GM18870 (cell line): Measurements from ENCODE around the gene FOLR2.

Experiments
- ATAC-seq: cut with Tn5 transposase; IDR thresholded peaks from one replicate; pipeline ENCODE4 v1.9.1; 2021; ENCODE audit warnings: moderate library complexity; ENCODE audit not compliant: unreplicated experiment

FOLR2 gene

GRCh38 chr11:72239849-72240460, 23.4 kb downstream of the FOLR2 start:
- no peak for ATAC-seq

DNA sequence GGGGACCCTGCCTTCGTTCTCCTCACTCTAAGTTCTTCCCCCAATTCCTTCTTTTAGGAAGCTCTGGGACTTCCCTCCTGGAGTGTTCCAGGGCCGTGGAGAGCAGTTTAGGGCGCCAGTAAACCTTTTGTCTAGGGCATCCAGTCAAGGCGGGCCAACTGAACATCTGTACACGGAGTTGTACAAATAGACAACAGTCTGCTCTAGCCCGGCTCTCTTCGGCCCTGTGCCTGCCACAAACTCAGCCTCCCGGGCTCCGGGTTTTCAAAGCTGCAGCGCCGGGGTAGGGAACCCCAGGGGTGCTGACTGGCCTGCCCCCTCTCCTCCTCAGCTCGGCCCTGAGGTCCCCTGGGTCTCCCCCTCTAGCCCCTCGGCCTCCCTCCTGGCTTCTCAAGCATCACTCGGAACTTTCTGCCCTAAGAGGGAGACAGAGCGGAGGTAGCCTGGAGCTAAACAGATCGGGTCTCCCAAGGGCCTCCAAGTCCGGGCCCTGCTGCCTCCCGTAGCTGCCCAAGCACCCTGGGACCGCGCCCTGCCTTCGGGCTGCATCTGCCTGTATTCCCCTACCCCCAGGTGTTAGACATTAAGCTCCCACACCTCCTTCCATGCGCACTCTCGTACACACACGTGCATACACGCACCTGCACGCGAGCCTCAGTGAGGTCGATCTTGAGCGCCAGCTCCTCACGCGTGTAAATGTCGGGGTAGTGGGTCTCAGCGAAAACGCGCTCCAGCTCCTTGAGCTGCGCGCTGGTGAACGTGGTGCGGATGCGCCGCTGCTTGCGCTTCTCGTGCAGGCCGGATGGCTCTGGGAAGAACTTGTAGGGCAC, 24.1 kb downstream of the FOLR2 start:
- ATAC-seq: no peak

DNA sequence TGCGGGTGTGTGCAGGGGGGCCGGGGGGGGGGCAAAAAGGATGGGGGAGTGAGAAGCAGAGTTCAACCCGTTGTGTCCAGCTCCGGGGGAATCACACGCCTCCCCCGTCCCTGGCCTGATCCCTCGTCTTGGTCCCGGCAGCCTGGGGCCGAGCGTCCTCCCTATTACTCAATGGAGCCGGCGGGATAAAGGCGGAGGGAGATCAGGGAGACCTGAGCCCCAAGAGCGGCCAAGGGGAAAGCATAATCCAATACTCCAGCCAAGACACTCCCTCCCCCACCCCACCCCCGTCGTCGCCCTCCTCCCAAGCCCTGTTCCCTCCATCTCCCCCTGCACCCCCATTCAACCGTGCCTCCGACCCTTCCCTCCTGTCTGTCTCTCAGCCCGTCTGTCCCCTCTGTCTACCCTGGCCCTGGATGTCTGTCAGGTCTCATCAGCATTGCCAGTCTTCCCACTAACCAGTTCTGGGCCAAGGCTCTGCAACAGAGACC, 24.7 kb downstream of the FOLR2 start:
- no peak for ATAC-seq

- ATAC-seq: no peak
Measured at GRCh38 chr11:72242141-72242540, 25.5 kb downstream of the FOLR2 start.

DNA sequence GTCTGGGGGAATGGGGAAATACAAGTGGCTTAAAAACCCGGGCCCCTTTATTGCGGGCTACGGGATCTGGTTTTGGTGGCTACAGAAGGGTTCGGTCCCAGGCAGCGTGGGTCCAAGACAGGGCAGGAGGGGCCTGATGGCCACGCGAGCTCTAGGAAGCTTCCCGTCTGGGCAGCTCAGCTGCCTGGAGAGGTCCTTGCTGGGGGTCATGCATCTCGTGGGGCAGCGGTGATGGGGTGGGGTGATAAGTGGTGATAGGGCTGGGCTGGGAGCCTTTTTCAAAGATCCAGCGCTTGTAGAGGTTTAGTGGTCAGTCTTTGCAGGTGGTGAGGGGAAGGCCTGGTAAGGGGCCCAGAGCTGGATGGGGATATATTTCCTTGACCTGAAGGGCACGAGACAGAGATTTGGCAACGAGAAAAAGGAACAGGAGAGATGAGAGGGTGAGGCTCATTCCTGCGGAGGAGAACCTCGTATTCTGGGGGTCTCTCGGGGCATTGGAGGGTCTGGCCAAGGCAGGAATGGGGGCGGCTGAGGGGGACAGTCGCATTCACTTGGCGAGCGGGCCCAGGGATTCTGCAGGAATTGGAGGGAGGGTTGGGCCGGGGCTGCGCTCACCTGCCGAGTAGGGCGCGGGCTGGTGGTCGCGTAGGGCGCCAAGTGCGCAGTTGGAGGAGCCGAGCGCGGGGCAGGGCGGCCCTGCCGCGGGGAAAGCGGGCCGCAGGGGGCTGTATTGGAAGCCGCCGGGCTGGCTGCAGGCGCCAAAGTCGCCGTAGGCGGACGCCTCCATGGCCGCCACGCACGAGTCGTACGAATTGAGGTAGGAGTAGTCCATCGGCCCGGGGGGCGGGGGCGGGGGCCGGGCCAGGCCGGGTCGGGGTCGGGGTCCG, 26.8 kb downstream of the FOLR2 start:
- ATAC-seq: no peak

GRCh38 chr11:72244060-72244360, 27.4 kb downstream of the FOLR2 start, which contains the start of gene PHOX2A:
Gene PHOX2A, minus strand, starts transcription at chr11:72244176. Its CDS starts 172 bp downstream, at chr11:72244004.
- ATAC-seq: no peak

DNA sequence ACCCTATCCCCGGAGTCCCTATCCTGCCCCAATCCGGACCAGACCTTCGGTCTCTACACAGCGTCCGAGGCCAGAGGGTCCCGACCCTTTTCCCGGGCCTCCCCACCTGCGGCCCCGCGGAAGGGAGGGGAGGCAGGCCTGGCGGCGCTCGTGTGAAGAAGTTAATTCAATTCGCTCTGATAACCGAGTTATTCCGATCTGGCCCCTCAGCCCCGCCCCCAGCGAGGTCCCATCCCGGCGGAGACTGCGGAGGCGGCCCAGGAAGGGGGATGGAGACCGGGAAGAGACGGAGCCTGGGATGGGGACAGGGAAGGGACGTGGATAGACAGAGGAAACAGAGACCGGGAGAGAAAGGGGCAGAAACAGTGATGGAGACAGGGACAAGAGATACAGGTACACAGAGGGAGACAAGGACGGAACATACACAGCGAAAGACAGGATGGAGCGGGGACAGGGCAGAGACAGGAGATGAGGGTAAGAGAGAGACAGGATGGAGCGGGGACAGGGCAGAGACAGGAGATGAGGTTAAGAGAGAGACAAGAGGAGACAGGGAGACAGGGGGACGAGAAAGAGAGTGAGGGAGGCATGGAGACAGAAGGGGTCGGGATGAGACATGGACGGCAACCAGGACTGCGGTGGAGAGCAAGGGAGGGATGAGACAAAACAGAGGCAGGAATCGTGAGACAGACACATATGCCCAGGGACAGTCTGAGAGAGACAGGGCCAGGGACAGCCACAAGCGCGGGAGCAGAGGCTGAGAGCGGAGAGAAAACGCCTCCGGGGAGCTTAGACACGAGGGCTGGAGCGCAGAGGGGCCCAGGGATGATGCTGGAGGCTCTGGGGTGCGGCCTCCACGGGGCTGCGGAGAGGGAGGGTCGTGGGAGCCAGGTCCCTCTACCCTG, 28.0 kb downstream of the FOLR2 start:
- ATAC-seq: no peak

GRCh38 chr11:72245263-72245816, 28.7 kb downstream of the FOLR2 start:
- ATAC-seq: no peak

DNA sequence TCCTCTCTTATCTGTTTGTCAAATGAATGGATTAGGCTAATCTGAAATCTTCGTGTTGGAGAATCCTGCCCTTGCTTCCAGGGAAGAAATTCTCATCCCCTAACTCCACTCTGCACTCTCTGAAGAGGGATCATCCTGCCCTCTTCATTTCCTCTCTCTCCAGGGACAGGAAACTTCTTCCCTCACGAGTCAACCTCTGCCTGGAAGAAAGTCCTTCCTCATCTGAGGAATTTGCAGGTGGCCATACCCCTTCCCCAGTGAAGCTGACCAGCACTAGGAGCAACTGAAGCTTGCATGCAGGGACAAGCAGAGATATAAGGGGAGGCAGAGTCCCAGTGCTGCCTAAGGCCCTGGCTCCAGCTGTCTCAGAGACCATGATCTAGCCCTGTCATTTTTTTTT, 31.0 kb downstream of the FOLR2 start:
- no peak for ATAC-seq

DNA sequence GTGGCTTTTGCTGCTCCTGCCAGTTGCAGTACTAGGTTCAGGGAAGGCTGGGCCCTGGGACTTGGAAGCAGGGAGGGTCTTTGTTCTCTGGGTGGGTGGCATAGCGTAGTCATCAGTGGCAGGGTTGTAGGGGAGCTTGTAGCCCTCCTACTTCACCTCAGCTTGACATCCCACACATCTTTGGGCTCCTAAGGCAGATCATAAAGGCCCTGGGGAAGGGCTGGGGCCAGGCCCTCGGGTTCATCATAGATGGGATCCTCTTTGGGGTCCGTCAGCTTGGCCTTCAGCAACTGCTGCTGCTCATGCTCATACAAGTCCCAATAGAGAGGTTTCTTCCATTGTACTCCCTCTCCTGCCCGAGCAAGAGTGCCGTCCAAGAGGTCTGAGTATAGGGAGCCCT, 33.4 kb downstream of the FOLR2 start:
- no peak for ATAC-seq

DNA sequence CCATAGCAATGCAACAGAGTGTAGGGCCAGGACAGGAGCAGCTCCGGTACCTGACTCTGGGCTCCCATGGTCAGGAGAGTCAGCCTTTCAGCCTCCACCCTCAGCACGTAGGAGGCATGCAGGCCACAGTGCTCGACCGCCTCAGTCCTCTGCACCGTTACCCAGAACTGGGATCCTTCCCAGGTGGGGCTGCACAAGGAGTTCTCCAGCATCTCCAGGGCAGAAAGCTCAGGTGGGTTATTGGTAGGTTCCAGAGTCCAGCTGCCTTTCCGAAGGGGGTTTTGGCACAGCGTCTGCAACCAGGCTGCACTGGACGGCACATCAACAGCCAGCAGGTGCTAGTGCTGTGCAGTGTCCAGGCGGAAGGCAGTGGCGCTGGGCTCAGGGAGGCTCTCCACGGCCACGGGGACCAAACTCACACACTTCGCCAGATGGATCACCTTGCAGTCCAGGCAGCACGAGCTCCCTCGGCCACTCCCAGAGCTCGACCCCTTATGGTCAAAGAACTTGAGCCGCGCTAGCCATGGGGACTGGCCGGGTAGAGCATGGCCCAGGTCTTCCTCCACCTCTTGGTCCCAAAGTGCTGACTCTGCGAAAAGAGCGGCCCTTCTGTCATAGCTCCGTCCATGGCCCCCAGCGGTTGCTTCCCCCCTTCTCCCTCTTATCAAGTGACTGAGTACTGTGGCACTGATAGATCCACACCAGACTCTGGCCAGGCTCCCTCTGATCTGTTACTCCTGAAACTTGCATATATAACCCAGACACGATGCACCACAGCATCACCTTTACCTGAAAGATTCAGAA, 34.3 kb downstream of the FOLR2 start:
- no peak for ATAC-seq

GRCh38 chr11:72251614-72252013, 35.0 kb downstream of the FOLR2 start:
- ATAC-seq: no peak

- ATAC-seq: no peak
Measured at GRCh38 chr11:72253392-72253791, 36.8 kb downstream of the FOLR2 start.

DNA sequence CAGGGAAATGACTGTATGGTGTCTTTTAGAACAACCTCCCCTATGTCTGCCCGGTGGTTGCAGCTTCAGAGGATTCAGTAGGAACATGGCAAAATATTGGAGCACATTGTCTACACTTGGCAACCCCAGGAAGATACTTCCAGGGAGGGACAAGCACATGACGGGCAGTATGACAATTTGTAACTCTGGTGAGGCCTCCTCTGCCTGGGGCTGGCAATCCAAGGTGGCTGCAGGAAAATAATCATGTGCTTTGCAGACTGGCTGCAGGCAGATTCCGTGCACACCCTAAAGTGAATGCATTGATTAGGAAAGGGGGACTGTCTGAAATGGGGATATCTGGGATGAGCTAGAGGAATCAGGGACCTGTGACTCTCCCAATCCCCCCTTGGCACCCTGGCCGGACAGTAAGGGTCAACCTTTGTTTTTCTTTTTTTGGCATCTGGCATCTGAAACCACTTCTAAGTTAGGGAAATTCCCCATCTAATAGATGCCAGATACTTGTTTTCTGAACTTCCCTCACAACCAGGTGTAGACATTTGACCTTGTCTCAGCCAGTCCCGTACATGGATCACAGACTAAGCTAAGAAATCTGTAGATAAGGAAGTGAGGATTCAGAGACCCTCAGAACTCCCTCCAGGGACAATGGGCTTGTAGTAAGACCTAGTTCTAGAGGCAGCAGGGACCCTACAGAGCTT, 37.9 kb downstream of the FOLR2 start:
- ATAC-seq: no peak

- ATAC-seq: no peak
Measured at GRCh38 chr11:72257570-72257969, 41.0 kb downstream of the FOLR2 start.

DNA sequence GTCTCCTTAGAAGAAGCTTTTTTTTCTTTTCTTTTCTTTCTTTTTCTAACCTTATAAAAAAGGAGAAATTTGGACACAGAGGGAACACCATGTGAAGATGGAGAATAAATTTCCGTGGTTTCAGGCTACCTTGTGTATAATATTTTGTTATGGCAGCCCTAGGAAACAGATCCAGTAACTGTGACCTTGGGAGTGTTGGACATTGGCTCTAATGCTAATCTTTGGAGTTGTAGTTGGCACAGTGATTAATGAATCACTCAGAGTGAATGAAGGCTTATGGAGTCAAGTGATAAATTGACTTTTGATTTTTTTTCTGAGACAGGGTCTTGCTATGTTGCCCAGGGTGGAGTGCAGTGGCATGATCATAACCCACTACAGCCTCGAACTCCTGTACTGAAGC, 42.9 kb downstream of the FOLR2 start:
- ATAC-seq: no peak

DNA sequence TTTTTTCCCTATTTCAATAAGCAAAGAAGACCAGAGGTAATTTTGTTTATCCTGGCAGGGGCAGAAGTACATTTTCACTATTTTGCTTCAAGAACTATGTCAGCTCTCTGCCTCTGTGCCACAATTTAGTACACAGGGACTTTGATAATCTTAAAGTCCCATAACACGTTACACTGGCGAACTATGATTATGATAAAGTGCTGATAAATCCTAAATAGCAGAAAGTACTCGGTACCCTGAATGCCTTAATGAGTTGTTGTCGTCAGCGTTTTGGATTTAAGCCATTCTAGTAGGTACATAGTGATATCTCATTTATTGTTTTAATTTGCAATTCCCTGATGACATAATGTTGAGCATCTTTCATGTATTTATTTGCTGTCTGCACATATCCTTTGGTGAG, 44.0 kb downstream of the FOLR2 start:
- no peak for ATAC-seq

DNA sequence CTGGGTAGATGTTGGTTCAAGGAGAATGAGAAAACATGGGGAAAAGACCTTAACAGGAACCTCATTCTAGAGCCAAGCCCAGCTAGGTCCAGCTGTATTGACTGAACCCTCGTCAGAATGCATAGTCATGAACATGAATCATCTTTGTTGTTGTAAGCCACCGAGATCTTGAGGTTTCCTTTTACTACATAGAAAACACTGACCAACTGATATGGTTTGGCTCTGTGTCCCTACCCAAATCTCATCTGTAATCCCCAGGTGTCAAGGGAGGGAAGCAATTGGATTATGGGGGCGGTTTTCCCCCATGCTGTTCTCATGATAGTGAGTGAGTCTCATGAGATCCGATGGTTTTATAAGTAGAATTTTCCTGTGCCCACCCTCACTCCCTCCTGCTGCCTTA, 46.8 kb downstream of the FOLR2 start:
- ATAC-seq: no peak

- ATAC-seq: no peak
Measured at GRCh38 chr11:72265951-72266350, 49.4 kb downstream of the FOLR2 start.
